Loucy (cell line): ENCODE measurements around the gene CCDC8.

ENCODE experiments used
- H2AFZ ChIP-seq: fragments of 200-600 bp; sonication (generic); 2 replicates; pipeline ENCODE4 v1.6.0; 2016; ENCODE audit warnings: antibody characterized with exemption, mild to moderate bottlenecking, low read length, moderate library complexity
- H3F3A ChIP-seq: fragments of 200-600 bp; 2 replicates; pipeline ENCODE4 v1.6.0; 2016; ENCODE audit warnings: antibody characterized with exemption, low read depth, mild to moderate bottlenecking
- H3K27me3 ChIP-seq: fragments of 200-600 bp; sonication (generic); 2 replicates; pipeline ENCODE4 v1.6.1; 2014; ENCODE audit warnings: low read length, mild to moderate bottlenecking; ENCODE audit not compliant: insufficient read depth, poor library complexity, severe bottlenecking
- H3K36me3 ChIP-seq: fragments of 200-600 bp; sonication (generic); 2 replicates; pipeline ENCODE4 v1.6.1; 2016; ENCODE audit warnings: low read length; ENCODE audit not compliant: insufficient read depth
- H3K4me1 ChIP-seq: fragments of 200-600 bp; sonication (generic); 2 replicates; pipeline ENCODE4 v1.5.1; 2014; ENCODE audit warnings: low read length, mild to moderate bottlenecking; ENCODE audit not compliant: insufficient read depth, poor library complexity, severe bottlenecking
- H3K4me2 ChIP-seq: fragments of 200-600 bp; sonication (generic); 2 replicates; pipeline ENCODE4 v1.6.0; 2014; ENCODE audit warnings: antibody characterized with exemption, low read length, low read depth, mild to moderate bottlenecking; ENCODE audit not compliant: poor library complexity, severe bottlenecking
- H3K4me3 ChIP-seq: fragments of 200-600 bp; sonication (generic); 2 replicates; pipeline ENCODE4 v1.5.1; 2014; ENCODE audit warnings: low read length, mild to moderate bottlenecking, mixed read lengths; ENCODE audit not compliant: poor library complexity, severe bottlenecking
- H3K79me2 ChIP-seq: fragments of 200-600 bp; sonication (generic); 2 replicates; pipeline ENCODE4 v1.6.1; 2014; ENCODE audit warnings: low read length; ENCODE audit not compliant: insufficient read depth
- H3K9ac ChIP-seq: fragments of 200-600 bp; sonication (generic); 2 replicates; pipeline ENCODE4 v1.6.0; 2014; ENCODE audit warnings: mild to moderate bottlenecking, low read depth, low read length, moderate library complexity; ENCODE audit not compliant: poor library complexity, severe bottlenecking
- H3K9me2 ChIP-seq: fragments of 200-600 bp; sonication (generic); replicated peaks from 2 replicates; pipeline ENCODE4 v1.6.1; 2016; ENCODE audit warnings: low read depth, low read length, mixed read lengths
- H3K9me3 ChIP-seq: fragments of 200-600 bp; sonication (generic); 2 replicates; pipeline ENCODE4 v1.6.1; 2014; ENCODE audit warnings: mild to moderate bottlenecking, antibody characterized with exemption, low read length, low read depth; ENCODE audit not compliant: insufficient read depth
- H4K20me1 ChIP-seq: fragments of 200-600 bp; sonication (generic); 2 replicates; pipeline ENCODE4 v1.6.0; 2014; ENCODE audit warnings: antibody characterized with exemption, low read length, mild to moderate bottlenecking; ENCODE audit not compliant: insufficient read depth, poor library complexity, severe bottlenecking
- EZH2phosphoT487 ChIP-seq: fragments of 200-600 bp; IDR thresholded peaks from 2 replicates; pipeline ENCODE4 v1.6.1; 2018; ENCODE audit warnings: antibody characterized with exemption, mild to moderate bottlenecking, moderate library complexity, borderline replicate concordance
- TF ChIP-seq, protein P1 (sequence below): fragments of 200-600 bp; sonication (generic); conservative IDR thresholded peaks from 2 replicates; pipeline ENCODE4 v1.5.1; 2014; ENCODE audit warnings: mild to moderate bottlenecking, antibody characterized with exemption, low read length

The CCDC8 gene

DNA sequence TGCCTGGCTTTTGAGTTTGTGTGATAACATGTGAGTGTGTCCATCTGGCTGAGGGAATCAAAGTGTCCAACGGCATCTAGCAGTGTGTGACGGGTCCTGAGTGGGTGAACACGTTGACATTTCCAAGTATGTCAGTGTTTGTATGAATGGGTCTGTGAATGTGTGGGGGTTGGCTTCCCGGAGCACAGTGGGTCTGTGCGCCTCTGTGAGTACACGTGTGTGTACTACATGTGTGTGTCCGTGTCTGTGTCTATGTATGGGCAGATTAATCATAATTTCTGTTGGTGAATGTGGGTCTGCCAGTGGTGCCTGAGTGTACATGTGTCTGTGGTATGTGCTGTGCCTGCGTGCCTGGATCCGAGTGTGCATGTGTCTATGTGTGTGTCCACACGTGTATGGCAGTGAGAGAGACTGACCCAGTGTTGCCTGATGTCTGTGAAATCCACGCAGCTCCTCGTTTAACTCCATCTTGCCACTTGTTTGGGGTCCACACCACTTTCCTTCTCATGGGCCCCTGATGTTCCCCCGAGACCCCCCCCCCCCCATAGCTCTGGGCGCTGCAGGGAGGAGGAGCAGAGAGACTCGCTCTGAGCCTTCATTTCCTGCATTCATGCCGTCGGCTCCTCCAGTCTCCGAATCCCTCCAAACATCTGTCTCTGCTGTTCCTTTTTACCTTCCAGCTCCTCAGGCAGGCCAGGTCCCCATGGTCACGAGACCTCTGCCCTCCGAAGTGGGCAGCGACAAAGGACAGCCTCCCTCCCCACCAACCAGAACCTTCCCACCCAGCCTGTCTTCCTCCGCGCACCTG lies 5.3 kb downstream of the CCDC8 start:
- Histone ChIP-seq H3K79me2 (no peaks in the 10 kb centered on the region), H2AFZ (peak overlapping the region; percentile 55; the same call in 1 of the 2 replicates), H3K36me3 (no peaks in the 10 kb centered on the region), H3K9me3 (no peaks in the 10 kb centered on the region), H4K20me1 (no peaks in the 10 kb centered on the region), H3K27me3 (no peaks in the 10 kb centered on the region), H3F3A (no peaks in the 10 kb centered on the region), H3K4me3 (no peak overlapping the region), H3K4me2 (no peak overlapping the region), H3K9ac (no peak overlapping the region), H3K4me1 (no peaks in the 10 kb centered on the region), H3K9me2 (no peaks in the 10 kb centered on the region)
- TF ChIP-seq, protein P1, sequence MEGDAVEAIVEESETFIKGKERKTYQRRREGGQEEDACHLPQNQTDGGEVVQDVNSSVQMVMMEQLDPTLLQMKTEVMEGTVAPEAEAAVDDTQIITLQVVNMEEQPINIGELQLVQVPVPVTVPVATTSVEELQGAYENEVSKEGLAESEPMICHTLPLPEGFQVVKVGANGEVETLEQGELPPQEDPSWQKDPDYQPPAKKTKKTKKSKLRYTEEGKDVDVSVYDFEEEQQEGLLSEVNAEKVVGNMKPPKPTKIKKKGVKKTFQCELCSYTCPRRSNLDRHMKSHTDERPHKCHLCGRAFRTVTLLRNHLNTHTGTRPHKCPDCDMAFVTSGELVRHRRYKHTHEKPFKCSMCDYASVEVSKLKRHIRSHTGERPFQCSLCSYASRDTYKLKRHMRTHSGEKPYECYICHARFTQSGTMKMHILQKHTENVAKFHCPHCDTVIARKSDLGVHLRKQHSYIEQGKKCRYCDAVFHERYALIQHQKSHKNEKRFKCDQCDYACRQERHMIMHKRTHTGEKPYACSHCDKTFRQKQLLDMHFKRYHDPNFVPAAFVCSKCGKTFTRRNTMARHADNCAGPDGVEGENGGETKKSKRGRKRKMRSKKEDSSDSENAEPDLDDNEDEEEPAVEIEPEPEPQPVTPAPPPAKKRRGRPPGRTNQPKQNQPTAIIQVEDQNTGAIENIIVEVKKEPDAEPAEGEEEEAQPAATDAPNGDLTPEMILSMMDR: no peak
- no peak for TF ChIP-seq EZH2phosphoT487

DNA sequence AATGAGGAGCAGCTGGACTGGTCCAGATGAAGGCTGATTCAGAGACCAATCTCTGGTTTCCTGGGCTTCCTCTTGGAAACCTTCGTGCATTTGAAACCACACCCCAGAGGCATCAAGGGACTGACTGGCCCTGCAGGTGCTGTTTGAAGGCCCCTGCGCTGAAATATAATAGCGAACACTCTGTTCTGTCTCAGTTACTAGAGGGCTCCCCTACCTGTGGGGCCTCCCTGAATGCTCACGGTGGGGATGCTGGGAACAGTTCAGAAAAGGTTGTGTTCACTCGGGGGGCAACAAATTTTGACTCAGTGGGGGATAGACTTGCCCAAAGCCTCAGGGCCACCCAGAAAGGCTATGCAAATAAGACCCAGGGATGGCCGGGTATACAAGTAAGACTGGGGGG lies 6.4 kb downstream of the CCDC8 start:
- Histone ChIP-seq H3K27me3 (no peaks in the 10 kb centered on the region), H2AFZ (no peak overlapping the region), H3F3A (no peaks in the 10 kb centered on the region), H3K4me3 (no peak overlapping the region), H3K9me3 (no peaks in the 10 kb centered on the region), H3K4me1 (no peaks in the 10 kb centered on the region), H3K36me3 (no peaks in the 10 kb centered on the region), H3K79me2 (no peaks in the 10 kb centered on the region), H3K9me2 (no peaks in the 10 kb centered on the region), H3K4me2 (no peak overlapping the region), H3K9ac (no peak overlapping the region), H4K20me1 (no peaks in the 10 kb centered on the region)
- TF ChIP-seq, protein P1: no peak
- TF ChIP-seq EZH2phosphoT487: no peak

DNA sequence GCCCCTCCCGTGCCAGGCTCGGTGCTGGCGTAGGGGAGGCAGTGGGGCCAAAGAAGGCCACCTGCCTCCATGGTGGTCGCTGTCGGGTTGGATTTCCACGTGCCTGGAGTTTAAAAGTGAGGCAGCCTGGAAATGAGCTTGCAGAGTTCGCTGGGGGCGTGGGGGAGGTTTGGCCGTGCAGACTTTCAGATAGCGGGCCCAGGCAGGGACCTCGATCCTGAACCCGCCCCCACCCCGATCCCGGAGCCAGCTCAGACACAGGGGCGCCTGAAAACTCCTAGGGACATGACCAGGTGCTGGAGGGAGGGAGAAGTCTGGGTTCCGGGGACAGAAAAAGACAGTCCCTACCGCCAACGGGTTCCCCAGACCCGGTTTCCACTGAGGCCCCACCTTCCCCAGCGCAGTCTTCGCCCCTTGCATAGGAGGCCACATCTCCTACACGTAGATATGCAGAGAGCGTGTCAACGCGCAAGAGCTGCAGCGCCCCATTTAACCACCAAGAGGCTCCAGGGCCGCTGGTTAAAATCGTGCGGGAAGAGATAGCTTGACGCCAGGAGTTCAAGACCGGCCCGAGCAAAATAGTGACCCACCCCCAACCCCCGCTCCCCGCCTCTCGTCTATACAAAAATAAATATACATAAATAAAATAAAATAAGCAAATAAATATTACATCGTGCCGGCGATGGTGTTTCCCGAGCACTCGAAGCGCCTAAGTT lies 8.5 kb downstream of the CCDC8 start:
- Histone ChIP-seq H3K9me2 (no peaks in the 10 kb centered on the region), H3K27me3 (no peaks in the 10 kb centered on the region), H3F3A (no peaks in the 10 kb centered on the region), H4K20me1 (no peaks in the 10 kb centered on the region), H2AFZ (no peak overlapping the region), H3K4me1 (no peaks in the 10 kb centered on the region), H3K9ac (no peak overlapping the region), H3K36me3 (no peaks in the 10 kb centered on the region), H3K4me2 (no peak overlapping the region), H3K4me3 (no peak overlapping the region), H3K9me3 (no peaks in the 10 kb centered on the region), H3K79me2 (no peaks in the 10 kb centered on the region)
- TF ChIP-seq EZH2phosphoT487: no peak
- TF ChIP-seq, protein P1: no peak
